MM.1S (cell line): ENCODE data around the gene CLIC4.

Source experiments
- CTCF ChIP-seq: fragments of 300-600 bp; sonication (generic); IDR thresholded peaks from 2 replicates; pipeline ENCODE4 v1.5.1; 2016; ENCODE audit warnings: antibody characterized with exemption, low read length, mixed read lengths
- EZH2 ChIP-seq: fragments of 300-600 bp; sonication (generic); optimal IDR thresholded peaks from 2 replicates; pipeline ENCODE3; 2017; ENCODE audit warnings: low read depth, mild to moderate bottlenecking, antibody characterized with exemption, low read length, mixed read lengths
- EZH2phosphoT487 ChIP-seq: fragments of 300-600 bp; sonication (generic); IDR thresholded peaks from 2 replicates; pipeline ENCODE4 v1.6.1; 2018; ENCODE audit warnings: antibody characterized with exemption, low read length

DNA sequence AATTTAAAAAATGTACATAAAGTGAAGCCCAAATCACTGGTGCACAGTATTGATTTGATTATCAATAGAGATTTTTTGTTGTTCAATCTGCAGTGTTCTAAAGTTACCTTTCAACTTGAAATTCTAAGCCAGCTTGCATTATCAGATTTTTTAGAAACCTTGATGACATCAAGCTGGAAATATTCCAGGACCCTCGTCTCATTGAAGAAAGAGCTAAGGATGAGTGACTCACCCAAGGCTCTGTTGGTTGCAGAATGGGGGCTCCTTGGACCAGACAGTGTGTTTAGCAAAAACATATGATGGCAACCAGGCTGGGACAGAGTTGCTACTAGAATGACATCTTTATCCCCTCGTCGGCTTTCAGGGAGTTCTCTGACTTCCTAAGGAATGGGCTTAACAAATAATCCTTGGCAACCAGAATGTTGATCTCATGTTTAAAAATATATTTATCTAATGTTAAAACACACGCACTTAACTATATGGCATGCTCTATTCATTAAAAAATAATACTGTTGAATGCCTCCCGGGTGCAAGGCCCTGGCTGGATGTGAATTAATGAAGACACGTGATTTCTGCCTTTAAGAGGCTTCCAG is 105.2 kb downstream of the CLIC4 start:
- TF ChIP-seq CTCF (no peak), EZH2 (no peak), EZH2phosphoT487 (no peak)
